ENCODE measurements around the gene SWI5.
"Not testable (repeated sequence)": the region's sequence is repeated elsewhere in the genome, so short reads cannot be mapped to it uniquely, and the experiment has no call there.

Gene SWI5

DNA sequence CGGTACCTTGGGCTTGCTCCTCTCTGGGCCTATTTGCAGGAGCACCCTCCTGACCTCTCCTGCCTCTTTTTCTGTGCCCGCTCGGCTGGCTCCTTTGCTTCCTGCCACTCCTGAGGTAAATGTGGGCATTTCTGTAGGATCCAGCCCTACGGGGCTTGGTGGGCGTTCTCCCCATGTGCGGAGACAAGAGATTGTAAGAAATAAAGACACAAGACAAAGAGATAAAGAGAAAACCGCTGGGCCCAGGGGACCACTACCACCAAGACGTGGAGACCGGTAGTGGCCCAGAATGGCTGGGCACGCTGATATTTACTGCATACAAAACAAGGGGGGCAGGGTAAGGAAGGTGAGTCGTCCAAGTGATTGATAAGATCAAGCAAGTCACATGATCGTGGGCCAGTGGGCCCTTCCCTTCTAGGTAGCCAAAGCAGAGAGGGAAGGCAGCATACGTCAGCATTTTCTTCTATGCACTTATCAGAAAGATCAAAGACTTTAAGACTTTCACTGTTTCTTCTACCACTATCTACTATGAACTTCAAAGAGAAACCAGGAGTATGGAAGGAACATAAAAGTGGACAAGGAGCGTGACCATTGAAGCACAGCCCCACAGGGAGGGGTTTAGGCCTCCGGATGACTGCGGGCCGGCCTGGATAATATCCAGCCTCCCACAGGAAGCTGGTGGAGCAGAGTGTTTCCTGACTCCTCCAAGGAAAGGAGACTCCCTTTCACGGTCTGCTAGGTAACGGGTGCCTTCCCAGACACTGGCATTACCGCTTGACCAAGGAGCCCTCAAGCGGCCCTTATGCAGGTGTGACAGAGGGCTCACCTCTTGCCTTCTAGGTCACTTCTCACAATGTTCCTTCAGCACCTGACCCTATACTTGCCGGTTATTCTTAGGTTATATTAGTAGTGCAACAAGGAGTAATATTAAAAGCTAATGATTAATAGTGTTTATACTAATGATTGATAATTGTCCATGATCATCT is 3.3 kb downstream of the SWI5 start:
- DNase-seq = not testable (repeated sequence)

- DNase-seq = no peak
Measured at GRCh38 chr9:128280084-128280622, 4.1 kb downstream of the SWI5 start.

GRCh38 chr9:128282500-128282899 is 6.4 kb downstream of the SWI5 start:
- no peak for DNase-seq

DNA sequence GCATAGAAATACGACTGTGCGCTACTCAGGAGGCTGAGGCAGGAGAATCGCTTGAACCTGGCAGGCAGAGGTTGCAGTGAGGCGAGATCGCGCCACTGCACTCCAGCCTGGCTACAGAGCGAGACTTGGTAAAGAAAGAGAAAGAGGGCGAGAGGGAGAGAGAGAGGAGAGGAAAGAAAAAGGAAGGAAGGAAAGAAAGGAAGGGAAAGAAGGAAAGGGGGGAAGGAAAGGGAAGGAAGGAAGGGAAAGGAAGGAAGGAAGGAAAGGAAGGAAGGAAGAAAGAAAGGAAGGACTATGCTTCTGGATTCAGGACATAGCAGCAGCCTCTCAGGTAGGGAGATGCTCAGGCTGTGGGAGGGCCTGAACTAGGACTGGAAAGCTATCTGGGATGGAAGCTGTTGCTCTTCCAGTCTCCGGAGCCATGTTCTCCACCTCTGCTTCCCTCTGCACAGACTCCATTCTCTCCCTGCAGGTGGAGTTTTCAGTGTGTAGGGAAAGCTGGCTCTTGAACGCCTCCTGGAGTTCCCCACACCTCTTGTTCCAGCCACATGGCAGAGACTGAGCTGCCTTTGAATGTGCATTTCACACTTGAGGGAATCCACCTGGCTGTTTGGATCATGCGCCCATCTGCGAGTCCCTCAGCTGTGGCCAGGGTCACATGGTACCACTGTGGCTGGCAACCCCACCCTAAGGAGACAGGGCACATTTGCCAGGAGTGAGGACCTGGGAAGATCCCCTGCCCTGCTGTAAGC is 9.1 kb downstream of the SWI5 start:
- no peak for DNase-seq

GRCh38 chr9:128286440-128286839 is 10.4 kb downstream of the SWI5 start:
- no peak for DNase-seq

GRCh38 chr9:128288273-128289004 is 12.4 kb downstream of the SWI5 start:
- DNase-seq = no peak

DNA sequence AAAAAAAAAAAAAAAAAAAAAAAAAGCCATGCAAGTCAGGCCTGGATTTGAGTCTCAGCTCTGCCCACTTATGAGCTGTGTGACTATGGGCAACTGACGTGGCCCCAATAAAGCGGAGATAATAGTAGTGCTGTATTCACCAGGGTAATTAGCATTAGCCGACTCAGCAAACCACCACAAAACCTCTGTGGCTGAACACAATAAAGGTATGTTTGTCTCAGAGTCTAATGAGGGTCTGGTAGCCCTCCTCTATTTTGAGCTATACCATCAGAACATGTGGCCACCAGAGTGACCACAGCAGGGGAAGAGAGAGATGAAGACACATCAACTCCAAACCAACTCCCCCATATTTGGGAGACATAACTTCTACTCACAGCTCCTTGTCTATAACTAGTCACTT is 15.9 kb downstream of the SWI5 start:
- DNase-seq = no peak

DNA sequence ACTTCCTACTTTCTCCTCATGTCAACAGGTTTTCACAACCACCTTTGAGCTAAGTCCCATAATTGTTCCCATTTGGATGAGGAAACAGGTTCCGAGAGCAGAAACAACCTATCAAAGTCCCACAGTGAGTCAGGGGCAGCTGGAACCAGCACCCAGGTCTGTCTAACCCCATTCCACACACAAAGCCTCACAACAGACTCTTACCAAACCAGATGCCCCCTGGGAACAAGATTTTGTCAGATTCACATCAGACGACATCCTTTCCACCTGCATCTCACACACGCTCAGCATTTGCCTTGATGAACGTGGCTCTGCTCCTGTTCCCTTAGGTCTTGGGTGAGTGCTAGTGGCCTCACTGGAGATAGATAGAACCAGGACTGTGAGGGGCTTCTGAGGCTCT is 17.0 kb downstream of the SWI5 start:
- DNase-seq = no peak

DNA sequence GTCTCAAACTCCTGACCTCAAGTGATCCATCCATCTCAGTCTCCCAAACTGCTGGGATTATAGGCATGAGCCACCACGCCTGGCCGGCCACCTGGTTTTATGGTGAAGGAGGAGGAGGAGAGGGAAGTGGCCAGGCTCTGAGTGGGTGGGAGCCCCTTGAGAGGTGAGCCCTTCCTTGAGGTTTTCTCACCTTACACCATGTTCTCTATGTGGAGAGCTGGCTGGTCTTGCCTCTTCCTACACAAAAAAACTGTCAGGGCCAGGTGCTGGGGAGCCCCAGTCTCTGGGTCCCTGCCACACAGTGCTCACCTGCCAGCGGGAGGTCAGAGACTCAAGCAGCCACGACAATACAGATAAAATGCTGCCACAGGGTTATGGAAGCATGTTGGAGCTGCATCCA is 18.1 kb downstream of the SWI5 start:
- DNase-seq = no peak

GRCh38 chr9:128296340-128297220 is 20.5 kb downstream of the SWI5 start:
- no peak for DNase-seq

- DNase-seq = no peak
Measured at GRCh38 chr9:128297221-128297773, 21.2 kb downstream of the SWI5 start.

- no peak for DNase-seq
Measured at GRCh38 chr9:128298535-128299482, 22.7 kb downstream of the SWI5 start.

- no peak for DNase-seq
Measured at GRCh38 chr9:128304136-128304970, 28.3 kb downstream of the SWI5 start.

DNA sequence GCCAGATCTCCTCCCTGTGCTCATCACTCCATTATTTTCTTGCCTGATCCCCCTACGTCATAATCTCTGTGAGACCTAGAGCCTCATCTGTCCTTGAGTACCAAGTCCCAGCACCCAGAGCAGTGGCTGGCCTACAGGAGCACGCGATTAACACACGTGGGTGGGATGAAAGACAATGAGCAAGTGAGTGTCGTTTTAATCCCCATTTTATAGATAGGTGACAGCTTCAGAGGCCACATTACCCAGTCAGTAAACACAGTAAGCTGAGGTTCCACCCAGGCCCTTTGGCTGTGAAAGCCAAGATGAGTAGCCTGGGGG is 28.9 kb downstream of the SWI5 start:
- DNase-seq = no peak

- no peak for DNase-seq
Measured at GRCh38 chr9:128309551-128309950, 33.5 kb downstream of the SWI5 start.

DNA sequence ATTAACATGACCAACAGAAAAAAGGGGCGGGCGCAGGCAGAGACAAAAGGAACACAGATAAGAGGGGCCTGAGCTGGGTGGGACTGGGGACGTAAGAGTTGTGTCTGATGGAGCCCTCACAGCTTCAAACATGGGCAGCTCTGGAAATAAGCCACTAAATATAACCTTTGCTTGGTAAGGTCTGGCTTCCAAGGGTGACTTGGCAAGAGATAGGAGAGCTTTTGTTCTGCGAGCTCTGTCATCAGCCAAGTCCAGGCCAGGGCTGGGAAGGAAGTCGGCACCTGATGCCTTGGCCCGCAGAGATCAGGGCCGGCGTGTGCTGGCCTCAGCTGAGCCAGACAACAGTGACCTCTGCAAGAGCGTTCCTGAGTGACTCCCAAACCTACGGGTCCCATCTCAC is 34.4 kb downstream of the SWI5 start:
- no peak for DNase-seq

DNA sequence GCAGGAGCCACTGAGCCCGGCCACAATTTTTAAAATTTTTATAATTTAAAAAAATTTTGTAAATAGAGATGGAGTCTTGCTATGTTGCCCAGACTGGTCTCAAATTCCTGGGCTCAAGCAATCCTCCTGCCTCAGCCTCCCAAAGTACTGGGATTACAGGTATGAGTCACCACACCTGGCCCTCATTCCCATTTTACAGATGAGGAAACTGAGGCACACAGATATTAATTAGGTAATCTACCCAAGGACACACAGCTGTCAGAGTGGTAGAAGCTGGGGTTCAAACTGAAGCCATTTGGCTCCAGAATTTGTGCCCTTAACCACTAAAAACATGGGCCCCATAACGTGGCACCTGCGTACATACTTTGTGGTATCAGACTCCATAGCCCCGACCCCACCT is 38.6 kb downstream of the SWI5 start:
- no peak for DNase-seq

DNA sequence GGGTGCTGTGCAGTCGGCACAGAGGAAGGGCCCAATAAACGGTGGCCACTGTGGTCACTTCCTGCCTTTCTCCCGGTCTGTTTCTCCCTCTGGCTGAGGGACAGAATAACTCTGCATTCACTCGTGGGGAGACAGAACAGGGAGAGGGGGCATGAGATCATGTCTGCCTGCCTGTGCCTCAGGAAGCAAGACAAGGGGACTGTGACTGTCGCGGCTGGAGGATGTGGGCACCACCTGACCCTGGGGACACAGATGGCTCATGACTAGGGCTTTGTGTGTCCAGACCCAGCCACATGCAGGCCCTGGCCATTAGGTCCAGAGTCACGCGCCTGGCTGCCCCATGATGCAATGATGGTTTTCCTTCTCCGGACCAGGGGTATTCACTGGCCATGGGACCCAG is 40.3 kb downstream of the SWI5 start:
- DNase-seq = no peak

DNA sequence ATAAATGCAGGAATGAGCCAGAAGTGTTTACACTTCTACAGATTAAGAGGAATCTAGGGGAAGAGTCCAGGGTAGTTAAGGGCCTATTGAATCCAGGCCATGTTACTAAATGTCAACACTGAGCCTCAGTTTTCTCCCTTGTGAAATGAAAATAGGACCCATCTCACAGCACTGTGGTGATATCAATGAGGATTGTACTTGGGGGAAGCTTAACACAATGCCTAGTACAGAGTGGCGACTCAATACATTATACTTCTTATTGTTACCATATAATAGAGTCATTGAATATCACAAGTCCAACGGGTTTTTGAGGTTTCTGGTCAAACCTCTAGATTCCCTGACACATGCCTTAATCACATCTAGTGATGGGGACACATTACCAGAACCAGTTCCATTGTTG is 41.6 kb downstream of the SWI5 start:
- no peak for DNase-seq

DNA sequence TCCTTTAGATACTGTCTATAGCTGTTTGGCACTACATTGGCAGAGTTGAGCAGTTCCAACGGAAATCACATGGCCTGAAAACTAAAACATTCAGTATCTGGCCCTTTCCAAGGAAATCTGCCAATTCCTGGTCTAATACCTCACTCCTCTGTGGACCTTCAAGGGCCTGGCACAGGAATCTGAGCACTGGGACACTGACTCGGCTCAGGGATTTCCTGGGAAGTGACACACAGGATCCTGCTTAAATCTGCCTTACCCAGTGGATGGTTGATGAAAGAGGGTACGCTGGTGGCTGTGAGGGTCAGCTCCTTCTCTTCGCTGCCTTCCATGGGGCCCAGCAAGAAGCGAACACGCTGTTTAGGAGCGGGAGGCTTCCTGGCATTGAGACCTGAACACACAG is 45.3 kb downstream of the SWI5 start:
- no peak for DNase-seq
